CD14-positive monocyte (primary cell): ENCODE results near the gene DNAH14. TPM values are rescaled to one million over a fixed set of nuclear protein-coding genes. Genes with fewer than 3 reads are reported as not detected.
"Not testable (repeated sequence)": the region's sequence is repeated elsewhere in the genome, so short reads cannot be mapped to it uniquely, and the experiment has no call there.

Source experiments
- DNase-seq, 3 donors: peaks; one replicate each; pipeline ENCODE4 v3.0.0-alpha.2; 2011 to 2022
- H2AFZ ChIP-seq: 2 replicates; pipeline ENCODE4 v1.6.0; 2012; ENCODE audit warnings: mild to moderate bottlenecking, low read depth, low read length, inconsistent platforms; ENCODE audit not compliant: insufficient read depth, poor library complexity, severe bottlenecking
- H3K27ac ChIP-seq, 2 donors: 1 replicate in 1 of 2; 2 replicates in 1 of 2; pipeline ENCODE4 v1.5.1; 2012 to 2013; ENCODE audit warnings: low read length in 2 of 2, control low read depth in 1 of 2, inconsistent platforms in 1 of 2, low read depth in 1 of 2, mild to moderate bottlenecking in 1 of 2
- H3K27me3 ChIP-seq, 2 donors: one replicate each; pipeline versions ENCODE4 v1.6.0 to v1.6.1; 2011 to 2013; ENCODE audit warnings: low read length in 2 of 2; ENCODE audit not compliant: control insufficient read depth in 2 of 2, insufficient read depth in 2 of 2
- H3K36me3 ChIP-seq, 2 donors: replicated peaks in 1 of 2; 1 replicate in 1 of 2; 2 replicates in 1 of 2; pipeline versions ENCODE4 v1.5.1 to v1.6.1; 2012 to 2013; ENCODE audit warnings: low read length in 2 of 2, control low read depth in 1 of 2, inconsistent platforms in 1 of 2, mild to moderate bottlenecking in 1 of 2; ENCODE audit not compliant: insufficient read depth in 2 of 2, control insufficient read depth in 1 of 2
- H3K4me1 ChIP-seq, 2 donors: 1 replicate in 1 of 2; 2 replicates in 1 of 2; pipeline versions ENCODE4 v1.5.1 to v1.6.1; 2012 to 2013; ENCODE audit warnings: low read length in 2 of 2, control low read depth in 1 of 2, inconsistent platforms in 1 of 2, mild to moderate bottlenecking in 1 of 2, moderate library complexity in 1 of 2; ENCODE audit not compliant: insufficient read depth in 2 of 2, control insufficient read depth in 1 of 2
- H3K4me2 ChIP-seq: replicated peaks from 2 replicates; pipeline ENCODE3; 2012; ENCODE audit warnings: low read length, moderate library complexity, mild to moderate bottlenecking; ENCODE audit not compliant: poor library complexity, severe bottlenecking; ENCODE audit errors: extremely low read depth
- H3K4me3 ChIP-seq, 3 experiments: fragments of 200-600 bp in 1 of 3; sonication (generic) in 1 of 3; replicated peaks in 1 of 3; 1 replicate in 2 of 3; 2 replicates in 1 of 3; pipeline ENCODE4 v1.5.1; 2011 to 2013; ENCODE audit warnings: low read length in 3 of 3, mild to moderate bottlenecking in 3 of 3, control low read depth in 2 of 3, low read depth in 2 of 3, inconsistent platforms in 1 of 3, moderate library complexity in 1 of 3
- H3K79me2 ChIP-seq: 2 replicates; pipeline ENCODE4 v1.6.0; 2012; ENCODE audit warnings: mild to moderate bottlenecking, control low read depth, inconsistent platforms, low read length, moderate library complexity; ENCODE audit not compliant: insufficient read depth
- H3K9ac ChIP-seq: 2 replicates; pipeline ENCODE4 v1.6.0; 2017; ENCODE audit warnings: low read length, mild to moderate bottlenecking; ENCODE audit not compliant: insufficient read depth, poor library complexity, severe bottlenecking
- H3K9me3 ChIP-seq, 2 donors: replicated peaks in 1 of 2; 1 replicate in 1 of 2; 2 replicates in 1 of 2; pipeline versions ENCODE4 v1.5.1 to v1.6.1; 2012 to 2013; ENCODE audit warnings: low read length in 2 of 2, control low read depth in 1 of 2; ENCODE audit not compliant: control insufficient read depth in 1 of 2, insufficient read depth in 1 of 2
- H4K20me1 ChIP-seq: 2 replicates; pipeline ENCODE4 v1.6.0; 2012; ENCODE audit warnings: mild to moderate bottlenecking, low read length, control low read depth, moderate library complexity; ENCODE audit not compliant: insufficient read depth
- H3K27ac Mint-ChIP-seq, 7 donors: one replicate each; pipeline ENCODE4 v1.8.0; 2020; ENCODE audit warnings: mild to moderate bottlenecking in 7 of 7, mixed read lengths in 7 of 7, moderate library complexity in 6 of 7, inconsistent platforms in 2 of 7
- H3K27me3 Mint-ChIP-seq, 3 donors: one replicate each; pipeline ENCODE4 v1.8.0; 2021 to 2022; ENCODE audit warnings: low read depth in 3 of 3, mild to moderate bottlenecking in 3 of 3, mixed read lengths in 3 of 3, moderate library complexity in 3 of 3, inconsistent platforms in 1 of 3
- H3K36me3 Mint-ChIP-seq, 2 donors: one replicate each; pipeline ENCODE4 v1.8.0; 2020; ENCODE audit warnings: mixed read lengths in 2 of 2, inconsistent platforms in 1 of 2, mild to moderate bottlenecking in 1 of 2
- H3K4me1 Mint-ChIP-seq: one replicate; pipeline ENCODE4 v1.8.0; 2020; ENCODE audit warnings: mild to moderate bottlenecking, mixed read lengths
- H3K4me3 Mint-ChIP-seq, 2 donors: one replicate each; pipeline ENCODE4 v1.8.0; 2020; ENCODE audit warnings: mild to moderate bottlenecking in 2 of 2, mixed read lengths in 2 of 2, moderate library complexity in 1 of 2
- H3K9me3 Mint-ChIP-seq, 7 donors: one replicate each; pipeline ENCODE4 v1.8.0; 2020 to 2022; ENCODE audit warnings: mixed read lengths in 7 of 7, mild to moderate bottlenecking in 6 of 7, moderate library complexity in 6 of 7, inconsistent platforms in 2 of 7
- CTCF ChIP-seq: fragments of 200-600 bp; IDR thresholded peaks from one replicate; pipeline ENCODE4 v1.8.0; 2022; ENCODE audit warnings: antibody characterized with exemption, mild to moderate bottlenecking
- WGBS: methylation state at CpG from one replicate; pipeline ENCODE4 v1.1.5; 2013; ENCODE audit warnings: missing lambda C conversion rate; ENCODE audit not compliant: insufficient coverage; 5-methylcytosine and 5-hydroxymethylcytosine counted together
- intact Hi-C, 2 donors: fragments of 100-400 bp; cut with micrococcal nuclease; formaldehyde crosslinking; loops; one replicate each; pipeline versions ENCODE4 v1.15.0 to v1.15.1; 2023
- polyA plus RNA-seq, 3 donors: library from polyadenylated mRNA; depleted of rRNA in 1 of 3; unstranded in 2 of 3; stranded (reverse) in 1 of 3; fragments of 300-500 nt in 2 of 3; fragments of >200 nt in 1 of 3; fragmentation: Illumina TruSeq in 2 of 3; gene quantifications; 1 replicate in 2 of 3; 2 replicates in 1 of 3; pipeline ENCODE4 v1.2.3, GENCODE V29; 2012 to 2021

DNAH14 gene
- polyA plus RNA-seq, 3 donors: 0.83 TPM; not detected in 2

- intact Hi-C loops: no loop called here
- Mint-ChIP-seq H3K4me1 (no peaks in the 10 kb centered on the region), H3K4me3 (no peak overlapping the region), H3K27me3 (peaks cover 0 to 3% (median 0%) of the 10 kb centered on the region in 3 donors), H3K27ac (no peak overlapping the region), H3K9me3 (peaks cover 0 to 3% (median 0%) of the 10 kb centered on the region in 7 donors), H3K36me3 (no peaks in the 10 kb centered on the region)
- H3K27me3 ChIP-seq: no peaks in the 10 kb centered on the region
- no peaks in the 10 kb centered on the region for H3K4me1 ChIP-seq
- no peak overlapping the region for H2AFZ ChIP-seq
- no peaks in the 10 kb centered on the region for H3K9me3 ChIP-seq
- no peaks in the 10 kb centered on the region for H4K20me1 ChIP-seq
- no peaks in the 10 kb centered on the region for H3K36me3 ChIP-seq
- DNase-seq: no peak
- no peak overlapping the region for H3K27ac ChIP-seq
- no peaks in the 10 kb centered on the region for H3K79me2 ChIP-seq
- no peak overlapping the region for H3K9ac ChIP-seq
- H3K4me3 ChIP-seq: no peak overlapping the region
- H3K4me2 ChIP-seq: no peak overlapping the region
- 91% methylated on average over 6 of the region's 10 CpGs for WGBS
- no peak for TF ChIP-seq CTCF
Observed at GRCh38 chr1:225378880-225379279, 449.4 kb downstream of the DNAH14 start.

GRCh38 chr1:225380691-225381090 lies 451.2 kb downstream of the DNAH14 start:
- no peak for TF ChIP-seq CTCF

GRCh38 chr1:225386860-225387259 lies 457.4 kb downstream of the DNAH14 start:
- H3K36me3 Mint-ChIP-seq, H2AFZ ChIP-seq, H3K27ac Mint-ChIP-seq, H3K4me3 ChIP-seq, H3K79me2 ChIP-seq, H3K9ac ChIP-seq, H3K4me1 Mint-ChIP-seq, H3K4me2 ChIP-seq, H3K27me3 Mint-ChIP-seq, DNase-seq, H3K4me3 Mint-ChIP-seq, intact Hi-C loops, H3K36me3 ChIP-seq, H3K4me1 ChIP-seq, H4K20me1 ChIP-seq, H3K27ac ChIP-seq, H3K9me3 ChIP-seq, H3K9me3 Mint-ChIP-seq, H3K27me3 ChIP-seq: not testable (repeated sequence)
- WGBS: no CpG with 5 or more reads among the region's 3 CpGs

More at GRCh38 chr1:225380691-225381090, 451.2 kb downstream of the DNAH14 start:
- H3K27me3 ChIP-seq: no peaks in the 10 kb centered on the region
- Mint-ChIP-seq H3K36me3 (no peaks in the 10 kb centered on the region), H3K27me3 (peaks cover 0 to 2% (median 0%) of the 10 kb centered on the region in 3 donors), H3K27ac (no peak overlapping the region), H3K9me3 (peaks cover 0 to 3% (median 0%) of the 10 kb centered on the region in 7 donors), H3K4me1 (no peaks in the 10 kb centered on the region), H3K4me3 (no peak overlapping the region)
- no peak overlapping the region for H3K4me2 ChIP-seq
- intact Hi-C loops: no loop called here
- no peaks in the 10 kb centered on the region for H4K20me1 ChIP-seq
- H3K9me3 ChIP-seq: no peaks in the 10 kb centered on the region
- no peak overlapping the region for H3K27ac ChIP-seq
- H3K36me3 ChIP-seq: no peaks in the 10 kb centered on the region
- no peaks in the 10 kb centered on the region for H3K4me1 ChIP-seq
- no peak for DNase-seq
- no peak overlapping the region for H3K9ac ChIP-seq
- H3K79me2 ChIP-seq: no peaks in the 10 kb centered on the region
- WGBS: 80% methylated on average over 1 of the region's 1 CpG
- no peak overlapping the region for H2AFZ ChIP-seq
- no peak overlapping the region for H3K4me3 ChIP-seq
